ENCODE measurements around the gene KMT5C.

Gene KMT5C

DNA sequence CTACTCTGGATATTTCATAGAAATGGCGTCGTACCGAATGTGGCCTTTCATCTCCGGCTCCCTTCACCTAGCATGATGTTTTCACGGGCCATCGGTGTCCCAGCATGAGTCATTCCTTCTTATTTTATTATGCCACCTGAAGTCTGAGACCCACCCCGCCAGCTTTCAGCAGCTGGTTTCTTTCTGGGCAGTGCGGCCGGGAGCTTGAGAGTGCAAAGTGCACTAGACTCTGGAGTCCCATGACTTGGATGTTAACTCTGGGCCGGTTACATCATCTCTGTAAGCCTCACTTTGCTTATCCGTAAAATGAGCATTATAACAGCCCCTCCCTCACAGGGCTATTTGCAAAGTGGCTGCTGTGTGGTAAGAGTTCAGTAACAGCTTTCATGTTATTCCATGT, 5.8 kb upstream of the KMT5C start:
- Histone ChIP-seq H3K27me3 (ENCODE audit: insufficient read depth, insufficient read length) (no peaks in the 10 kb centered on the region), H3K36me3 (ENCODE audit: insufficient read depth, insufficient read length, low read length) (no peaks in the 10 kb centered on the region), H3K9me3 (ENCODE audit: insufficient read depth, low read length) (no peaks in the 10 kb centered on the region), H3K9ac (ENCODE audit: insufficient read length, low read depth) (no peak overlapping the region), H3K4me3 (ENCODE audit: insufficient read length, low read depth) (no peak overlapping the region), H3K4me1 (ENCODE audit: insufficient read depth, insufficient read length) (peaks cover 2% of the 10 kb centered on the region)
- DNase-seq (ENCODE audit: low read depth, low spot score), result no peak
- TF ChIP-seq SUZ12 (IDR thresholded peaks at IDR 0.05; ENCODE audit: extremely low read depth, insufficient read depth, insufficient read length) (no peak), ZNF274 (IDR thresholded peaks at IDR 0.05; ENCODE audit: low read depth, low read length) (no peak), YY1 (IDR thresholded peaks at IDR 0.05; ENCODE audit: insufficient read depth, insufficient read length) (no peak)

DNA sequence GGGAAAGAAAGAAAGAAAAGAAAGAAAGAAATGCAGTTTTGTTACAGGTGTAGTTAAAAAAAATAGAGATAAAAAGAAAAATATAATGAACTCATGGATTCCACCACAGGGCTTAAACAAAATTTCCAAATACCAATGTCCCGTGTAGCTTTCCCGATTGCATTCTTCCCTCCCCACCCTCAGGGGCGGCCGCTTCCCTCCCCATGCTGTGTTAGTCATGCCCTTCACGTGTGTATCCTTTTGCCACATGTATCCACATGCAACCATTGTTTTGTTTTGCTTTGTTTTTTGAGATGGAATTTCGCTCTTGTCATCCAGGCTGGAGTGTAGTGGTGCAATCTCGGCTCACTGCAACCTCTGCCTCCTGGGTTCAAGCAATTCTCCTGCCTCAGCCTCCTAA, 3.6 kb upstream of the KMT5C start:
- no peaks in the 10 kb centered on the region for H3K27me3 ChIP-seq (ENCODE audit: insufficient read depth, insufficient read length)
- H3K4me1 ChIP-seq (ENCODE audit: insufficient read depth, insufficient read length), result peaks cover 2% of the 10 kb centered on the region
- no peak overlapping the region for H3K4me3 ChIP-seq (ENCODE audit: insufficient read length, low read depth)
- DNase-seq (ENCODE audit: low read depth, low spot score), result no peak
- H3K9me3 ChIP-seq (ENCODE audit: insufficient read depth, low read length), result no peaks in the 10 kb centered on the region
- H3K36me3 ChIP-seq (ENCODE audit: insufficient read depth, insufficient read length, low read length), result no peaks in the 10 kb centered on the region
- H3K9ac ChIP-seq (ENCODE audit: insufficient read length, low read depth), result no peak overlapping the region
- TF ChIP-seq ZNF274 (IDR thresholded peaks at IDR 0.05; ENCODE audit: low read depth, low read length) (no peak), YY1 (IDR thresholded peaks at IDR 0.05; ENCODE audit: insufficient read depth, insufficient read length) (no peak), SUZ12 (IDR thresholded peaks at IDR 0.05; ENCODE audit: extremely low read depth, insufficient read depth, insufficient read length) (no peak)

DNA sequence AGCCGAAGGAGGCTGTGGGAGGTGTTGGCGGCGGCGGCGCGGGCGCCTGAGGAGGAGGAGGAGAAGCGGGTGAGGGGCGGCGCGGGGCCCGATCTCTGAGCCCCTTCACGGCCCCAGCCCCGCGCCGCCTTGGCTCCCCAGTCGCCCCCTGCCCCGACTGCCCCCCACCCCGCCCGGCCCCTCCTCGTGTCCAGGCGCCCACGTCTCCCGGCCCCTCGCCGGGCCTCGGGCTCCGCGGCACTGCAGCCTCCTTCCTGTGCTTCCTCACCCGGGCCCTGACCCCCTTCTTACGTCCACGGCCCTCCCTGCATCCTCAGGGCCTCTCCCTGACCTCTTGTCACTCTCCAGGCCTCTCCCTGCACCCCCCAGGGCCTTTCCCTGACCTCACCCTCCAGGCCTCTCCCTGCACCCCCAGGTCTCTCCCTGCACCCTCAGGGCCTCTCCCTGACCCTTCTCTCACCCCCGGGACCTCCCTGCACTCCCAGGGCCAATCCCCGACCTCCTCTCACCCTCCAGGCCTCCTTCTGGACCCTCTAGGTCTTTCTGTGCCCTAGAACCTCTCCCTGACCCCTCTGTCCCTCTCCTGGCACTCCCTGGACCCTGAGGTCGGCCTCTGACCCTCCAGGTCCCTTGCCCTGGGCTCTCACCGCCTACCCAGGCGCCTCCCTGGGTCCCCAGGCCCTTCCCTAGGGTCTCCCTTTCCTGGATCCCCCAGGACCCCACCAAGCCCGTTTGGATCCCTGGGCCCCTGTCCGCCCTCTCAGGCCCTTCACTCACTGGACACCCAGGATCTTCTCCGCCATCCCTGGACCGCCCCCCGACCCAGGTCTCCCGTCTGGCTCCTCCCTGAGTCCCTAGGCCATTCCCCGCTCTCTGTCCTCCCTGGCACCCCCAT, 460 bp downstream of the KMT5C start:
- Histone ChIP-seq H3K27me3 (ENCODE audit: insufficient read depth, insufficient read length) (no peaks in the 10 kb centered on the region), H3K4me3 (ENCODE audit: insufficient read length, low read depth) (peak overlapping the region; percentile 63), H3K36me3 (ENCODE audit: insufficient read depth, insufficient read length, low read length) (peaks cover 27% of the 10 kb centered on the region), H3K4me1 (ENCODE audit: insufficient read depth, insufficient read length) (peaks cover 16% of the 10 kb centered on the region), H3K9me3 (ENCODE audit: insufficient read depth, low read length) (no peaks in the 10 kb centered on the region), H3K9ac (ENCODE audit: insufficient read length, low read depth) (peak overlapping the region; percentile 94)
- no peak for DNase-seq (ENCODE audit: low read depth, low spot score)
- TF ChIP-seq ZNF274 (IDR thresholded peaks at IDR 0.05; ENCODE audit: low read depth, low read length) (no peak), SUZ12 (IDR thresholded peaks at IDR 0.05; ENCODE audit: extremely low read depth, insufficient read depth, insufficient read length) (no peak), YY1 (IDR thresholded peaks at IDR 0.05; ENCODE audit: insufficient read depth, insufficient read length) (no peak)

DNA sequence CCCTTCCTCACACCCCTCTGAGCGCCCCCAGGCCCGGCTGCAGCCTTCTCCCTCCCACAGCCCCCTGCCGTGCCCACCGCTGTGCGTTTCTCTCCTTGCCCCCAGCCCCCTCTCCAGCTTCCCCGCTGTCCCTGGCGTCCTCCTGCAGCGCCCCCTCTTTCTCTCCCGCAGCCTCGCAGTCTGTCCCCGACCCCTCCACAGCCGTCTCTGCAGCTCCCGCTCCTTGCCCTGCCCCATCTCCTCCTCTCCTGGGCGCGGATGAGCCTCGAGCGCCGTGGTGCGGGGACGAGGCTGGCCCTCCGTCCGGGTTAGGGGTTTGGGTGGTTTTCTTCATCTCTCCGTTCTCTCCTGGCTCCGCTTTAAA, 1.1 kb downstream of the KMT5C start:
- H3K4me3 ChIP-seq (ENCODE audit: insufficient read length, low read depth), result peak overlapping the region; percentile 63
- no peaks in the 10 kb centered on the region for H3K27me3 ChIP-seq (ENCODE audit: insufficient read depth, insufficient read length)
- H3K36me3 ChIP-seq (ENCODE audit: insufficient read depth, insufficient read length, low read length), result peaks cover 29% of the 10 kb centered on the region
- TF ChIP-seq SUZ12 (IDR thresholded peaks at IDR 0.05; ENCODE audit: extremely low read depth, insufficient read depth, insufficient read length), result no peak
- TF ChIP-seq ZNF274 (IDR thresholded peaks at IDR 0.05; ENCODE audit: low read depth, low read length), result no peak
- no peak for TF ChIP-seq YY1 (IDR thresholded peaks at IDR 0.05; ENCODE audit: insufficient read depth, insufficient read length)
- H3K9me3 ChIP-seq (ENCODE audit: insufficient read depth, low read length), result no peaks in the 10 kb centered on the region
- peak overlapping the region; percentile 94 for H3K9ac ChIP-seq (ENCODE audit: insufficient read length, low read depth)
- peaks cover 20% of the 10 kb centered on the region for H3K4me1 ChIP-seq (ENCODE audit: insufficient read depth, insufficient read length)
- DNase-seq (ENCODE audit: low read depth, low spot score), result no peak

DNA sequence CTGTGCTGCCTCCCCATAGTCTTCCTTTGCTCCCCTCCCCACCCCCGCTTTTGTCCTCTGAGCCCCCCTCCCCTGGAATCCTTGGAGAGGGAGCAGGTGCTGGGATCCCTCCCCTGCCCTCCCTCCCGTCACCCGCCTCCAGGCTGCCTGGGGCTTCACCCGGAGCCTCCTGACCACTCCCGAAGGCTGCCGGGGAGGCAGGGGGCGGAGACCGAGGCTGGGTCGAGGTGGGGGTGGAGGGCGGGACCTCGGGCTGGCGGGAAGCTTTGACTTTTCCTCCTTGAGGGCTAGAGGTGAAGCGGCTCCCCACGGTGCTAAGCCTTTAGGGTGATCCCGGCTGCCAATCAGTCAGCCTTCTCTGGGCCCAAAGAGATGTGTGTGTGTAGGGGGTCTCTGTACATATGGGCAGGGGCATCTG, 1.5 kb downstream of the KMT5C start:
- Histone ChIP-seq H3K4me3 (ENCODE audit: insufficient read length, low read depth) (peak overlapping the region; percentile 63), H3K9ac (ENCODE audit: insufficient read length, low read depth) (peak overlapping the region; percentile 94), H3K27me3 (ENCODE audit: insufficient read depth, insufficient read length) (no peaks in the 10 kb centered on the region), H3K36me3 (ENCODE audit: insufficient read depth, insufficient read length, low read length) (peaks cover 29% of the 10 kb centered on the region), H3K4me1 (ENCODE audit: insufficient read depth, insufficient read length) (peaks cover 21% of the 10 kb centered on the region), H3K9me3 (ENCODE audit: insufficient read depth, low read length) (no peaks in the 10 kb centered on the region)
- TF ChIP-seq ZNF274 (IDR thresholded peaks at IDR 0.05; ENCODE audit: low read depth, low read length), result no peak
- no peak for TF ChIP-seq SUZ12 (IDR thresholded peaks at IDR 0.05; ENCODE audit: extremely low read depth, insufficient read depth, insufficient read length)
- TF ChIP-seq YY1 (IDR thresholded peaks at IDR 0.05; ENCODE audit: insufficient read depth, insufficient read length), result no peak
- DNase-seq (ENCODE audit: low read depth, low spot score), result peak; percentile 51

DNA sequence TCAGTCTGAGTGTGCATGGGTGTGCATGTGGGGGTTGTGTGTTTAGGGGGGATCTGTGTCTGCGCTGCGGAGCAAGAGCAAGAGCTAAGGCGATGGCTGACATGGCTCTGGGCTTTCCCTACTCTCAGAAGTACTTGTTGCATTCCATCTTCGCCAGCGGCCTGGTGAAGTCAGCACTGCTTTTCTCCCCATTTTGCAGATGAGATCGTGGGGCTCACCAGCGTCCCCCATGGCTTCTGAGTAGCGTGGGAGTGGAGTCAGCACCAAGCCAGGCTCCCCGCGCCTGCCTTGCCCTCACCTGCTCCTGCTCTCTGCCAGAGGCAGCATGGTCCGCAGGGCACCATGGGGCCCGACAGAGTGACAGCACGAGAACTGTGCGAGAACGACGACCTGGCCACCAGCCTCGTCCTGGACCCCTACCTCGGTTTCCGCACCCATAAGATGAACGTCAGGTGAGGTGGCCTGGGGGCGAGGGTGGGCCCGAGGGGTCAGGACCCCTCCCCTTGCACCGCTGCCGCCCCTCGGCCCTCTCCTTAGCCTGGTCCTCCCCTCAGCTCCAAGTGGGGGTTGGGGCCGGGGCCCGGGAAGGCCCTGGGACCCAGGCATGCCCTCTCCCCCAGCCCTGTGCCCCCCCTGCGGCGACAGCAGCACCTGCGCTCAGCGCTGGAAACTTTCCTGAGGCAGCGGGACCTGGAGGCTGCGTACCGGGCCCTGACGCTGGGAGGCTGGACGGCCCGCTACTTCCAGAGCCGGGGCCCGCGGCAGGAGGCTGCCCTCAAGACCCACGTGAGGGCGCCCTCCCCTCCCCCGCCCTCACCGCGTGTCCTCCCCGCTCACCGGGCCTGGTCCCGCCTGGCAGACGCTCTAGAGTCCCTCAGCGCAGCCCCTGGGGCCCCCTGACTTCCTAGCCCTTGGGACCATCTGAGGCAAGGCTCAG, 2.2 kb downstream of the KMT5C start:
- H3K27me3 ChIP-seq (ENCODE audit: insufficient read depth, insufficient read length), result no peaks in the 10 kb centered on the region
- no peak for TF ChIP-seq SUZ12 (IDR thresholded peaks at IDR 0.05; ENCODE audit: extremely low read depth, insufficient read depth, insufficient read length)
- no peak for TF ChIP-seq YY1 (IDR thresholded peaks at IDR 0.05; ENCODE audit: insufficient read depth, insufficient read length)
- TF ChIP-seq ZNF274 (IDR thresholded peaks at IDR 0.05; ENCODE audit: low read depth, low read length), result no peak
- peak overlapping the region; percentile 34 for H3K4me3 ChIP-seq (ENCODE audit: insufficient read length, low read depth)
- peak overlapping the region; percentile 79 for H3K9ac ChIP-seq (ENCODE audit: insufficient read length, low read depth)
- peaks cover 33% of the 10 kb centered on the region for H3K36me3 ChIP-seq (ENCODE audit: insufficient read depth, insufficient read length, low read length)
- no peak for DNase-seq (ENCODE audit: low read depth, low spot score)
- H3K9me3 ChIP-seq (ENCODE audit: insufficient read depth, low read length), result no peaks in the 10 kb centered on the region
- H3K4me1 ChIP-seq (ENCODE audit: insufficient read depth, insufficient read length), result peaks cover 24% of the 10 kb centered on the region

DNA sequence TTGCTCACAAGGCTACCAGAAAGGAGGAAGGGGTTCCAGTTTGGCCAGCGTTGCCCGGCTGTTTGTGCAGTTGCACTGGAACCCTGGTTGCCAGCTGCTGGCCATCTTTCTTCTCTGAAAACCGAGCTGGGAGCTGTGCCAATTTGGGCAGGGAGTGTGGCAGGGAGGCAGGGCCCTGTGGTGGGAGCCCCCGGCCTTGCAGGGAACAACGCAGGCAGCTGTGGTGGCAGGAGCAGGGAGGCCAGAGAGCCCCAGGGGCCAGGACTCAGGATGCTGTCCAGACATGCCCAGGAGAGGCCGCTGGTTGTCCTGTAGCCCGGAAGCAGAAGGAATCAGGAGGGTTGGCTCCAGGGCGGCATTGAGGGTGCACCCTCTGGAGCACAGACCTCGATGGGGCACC, 4.8 kb downstream of the KMT5C start:
- Histone ChIP-seq H3K4me1 (ENCODE audit: insufficient read depth, insufficient read length) (peaks cover 33% of the 10 kb centered on the region), H3K27me3 (ENCODE audit: insufficient read depth, insufficient read length) (no peaks in the 10 kb centered on the region), H3K4me3 (ENCODE audit: insufficient read length, low read depth) (no peak overlapping the region), H3K9ac (ENCODE audit: insufficient read length, low read depth) (no peak overlapping the region), H3K9me3 (ENCODE audit: insufficient read depth, low read length) (no peaks in the 10 kb centered on the region), H3K36me3 (ENCODE audit: insufficient read depth, insufficient read length, low read length) (peaks cover 36% of the 10 kb centered on the region)
- TF ChIP-seq SUZ12 (IDR thresholded peaks at IDR 0.05; ENCODE audit: extremely low read depth, insufficient read depth, insufficient read length) (no peak), ZNF274 (IDR thresholded peaks at IDR 0.05; ENCODE audit: low read depth, low read length) (no peak), YY1 (IDR thresholded peaks at IDR 0.05; ENCODE audit: insufficient read depth, insufficient read length) (no peak)
- DNase-seq (ENCODE audit: low read depth, low spot score), result no peak

Measured in NT2/D1 (cell line).